ENCODE measurements around the gene SCN9A. TPM values are rescaled to one million over a fixed set of nuclear protein-coding genes. Genes with fewer than 3 reads are reported as not detected.

SCN9A gene
- 3.8 to 6.3 TPM (median 5.0 TPM) in 5 replicates for total RNA-seq (2022; extraction: Qiagen RNA extraction; ENCODE audit: low read depth)

GRCh38 chr2:166375736-166376487, at the start of gene SCN9A:
Gene SCN9A (minus strand): TSS chr2:166375944. CDS start chr2:166311756, 64,188 bp downstream.

Other genes with a start within 250 kb of the SCN9A start
- gene SCN1A, start 247.9 kb downstream of the SCN9A start, total RNA-seq (2022; extraction: Qiagen RNA extraction; ENCODE audit: low read depth), result not detected in 5 replicates
- not detected in 5 replicates for gene SCN7A, start 118.3 kb upstream of the SCN9A start, total RNA-seq (2022; extraction: Qiagen RNA extraction; ENCODE audit: low read depth)